Common myeloid progenitor, CD34-positive (primary cell): ENCODE data around the gene TMEM109.

Experiments used
- CTCF ChIA-PET: fragments of 350-600 bp; sonication (Branson Sonifier 250); formaldehyde crosslinking; loops from one replicate; lab custom pipeline; 2021; ENCODE audit warnings: antibody characterized with exemption; lab: Charles Lee
- POLR2A ChIA-PET: fragments of 350-600 bp; sonication (Branson Sonifier 250); formaldehyde crosslinking; loops from one replicate; lab custom pipeline; 2021; ENCODE audit warnings: antibody characterized with exemption; lab: Charles Lee
- DNase-seq, 3 donors: peaks; one replicate each; pipeline versions ENCODE4 v3.0.0 to v3.0.0-alpha.2; 2013
- H3K27ac ChIP-seq, 2 experiments: 1 replicate in 1 of 2; 2 replicates in 1 of 2; pipeline ENCODE4 v1.7.0; 2013; ENCODE audit warnings: inconsistent platforms in 2 of 2, low read length in 2 of 2, mild to moderate bottlenecking in 2 of 2, low read depth in 1 of 2, moderate library complexity in 1 of 2; ENCODE audit not compliant: severe bottlenecking in 2 of 2, insufficient read depth in 1 of 2, poor library complexity in 1 of 2
- H3K27me3 ChIP-seq, 5 experiments: replicated peaks in 2 of 5; 1 replicate in 3 of 5; 2 replicates in 2 of 5; pipeline versions ENCODE4 v1.6.1 to v1.7.0; 2013; ENCODE audit warnings: low read length in 4 of 5, mild to moderate bottlenecking in 2 of 5, moderate library complexity in 2 of 5, inconsistent platforms in 1 of 5; ENCODE audit not compliant: insufficient read depth in 5 of 5, control insufficient read depth in 4 of 5
- H3K36me3 ChIP-seq, 4 experiments: 1 replicate in 2 of 4; 2 replicates in 2 of 4; pipeline versions ENCODE4 v1.6.1 to v1.7.0; 2013; ENCODE audit warnings: low read length in 3 of 4, control low read depth in 1 of 4, mild to moderate bottlenecking in 1 of 4; ENCODE audit not compliant: control insufficient read depth in 4 of 4, insufficient read depth in 4 of 4
- H3K4me1 ChIP-seq, 4 experiments: 1 replicate in 3 of 4; 2 replicates in 1 of 4; pipeline versions ENCODE4 v1.6.1 to v1.7.1; 2013; ENCODE audit warnings: low read length in 3 of 4, mild to moderate bottlenecking in 3 of 4, control low read depth in 1 of 4, inconsistent platforms in 1 of 4, moderate library complexity in 1 of 4; ENCODE audit not compliant: control insufficient read depth in 4 of 4, insufficient read depth in 4 of 4; ENCODE audit errors: control extremely low read depth in 1 of 4
- H3K4me3 ChIP-seq, 7 experiments: 1 replicate in 4 of 7; 2 replicates in 3 of 7; pipeline versions ENCODE4 v1.5.1 to v1.7.0; 2013; ENCODE audit warnings: mild to moderate bottlenecking in 7 of 7, low read length in 6 of 7, moderate library complexity in 6 of 7, inconsistent platforms in 2 of 7, low read depth in 2 of 7, control low read depth in 1 of 7; ENCODE audit not compliant: insufficient read depth in 4 of 7, control insufficient read depth in 1 of 7; ENCODE audit errors: extremely low read depth in 1 of 7
- H3K9me3 ChIP-seq, 5 experiments: 1 replicate in 4 of 5; 2 replicates in 1 of 5; pipeline versions ENCODE4 v1.6.1 to v1.7.1; 2013; ENCODE audit warnings: low read length in 4 of 5, mild to moderate bottlenecking in 2 of 5, inconsistent platforms in 1 of 5, low read depth in 1 of 5, moderate library complexity in 1 of 5; ENCODE audit not compliant: control insufficient read depth in 4 of 5, insufficient read depth in 2 of 5; ENCODE audit errors: control extremely low read depth in 1 of 5
- WGBS: methylation state at CpG from one replicate; pipeline ENCODE4 v1.1.5; 2013; ENCODE audit not compliant: insufficient coverage; 5-methylcytosine and 5-hydroxymethylcytosine counted together

TMEM109 gene

DNA sequence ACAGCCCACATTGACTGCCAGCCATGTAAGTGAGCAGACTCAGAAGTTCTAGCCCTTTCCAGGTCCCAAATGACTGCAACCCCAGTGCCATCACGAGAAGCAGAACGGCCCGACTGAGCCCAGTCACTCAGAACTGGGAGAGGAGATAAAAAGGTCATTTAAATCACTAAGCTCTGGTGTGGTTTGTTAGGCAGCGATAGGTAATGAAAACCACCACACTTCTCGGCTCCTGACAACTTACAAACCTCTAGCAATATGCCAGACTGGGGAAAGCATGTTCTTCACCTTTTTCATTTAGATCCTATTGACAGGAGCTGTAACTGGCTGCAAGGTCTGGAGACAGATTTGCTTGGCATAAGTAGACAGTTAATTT is 31.3 kb downstream of the TMEM109 start:
- H3K27me3 ChIP-seq = peaks cover 0 to 33% (median 15%) of the 10 kb centered on the region in 5 experiments
- peak in 1 of 3 donors; percentile 17 for DNase-seq
- ChIA-PET CTCF (interaction anchor here (1.0 to 1.5 kb wide), 4 partner anchors 9 to 27 kb away, joined by 3 to 4 read pairs (median 3); no protein-coding TSS in a partner anchor), POLR2A (no interaction called here)
- H3K4me3 ChIP-seq = no peak overlapping the region
- peaks cover 0 to 2% (median 0%) of the 10 kb centered on the region in 5 experiments for H3K9me3 ChIP-seq
- no peaks in the 10 kb centered on the region for H3K36me3 ChIP-seq
- WGBS = 90% methylated on average over 2 of the region's 5 CpGs
- H3K27ac ChIP-seq = no peak overlapping the region
- H3K4me1 ChIP-seq = peaks cover 0 to 3% (median 0%) of the 10 kb centered on the region in 4 experiments

GRCh38 chr11:60946601-60947264 is 32.8 kb downstream of the TMEM109 start:
- WGBS = 97% methylated on average over 5 of the region's 15 CpGs
- Histone ChIP-seq H3K36me3 (no peaks in the 10 kb centered on the region), H3K9me3 (no peaks in the 10 kb centered on the region), H3K27me3 (peaks cover 0 to 47% (median 20%) of the 10 kb centered on the region in 5 experiments), H3K4me1 (peaks cover 0 to 12% (median 11%) of the 10 kb centered on the region in 4 experiments), H3K4me3 (no peak overlapping the region), H3K27ac (no peak overlapping the region)
- ChIA-PET POLR2A (interaction anchor here (0.6 kb wide), 1 partner anchor 24 kb away, joined by 3 read pairs; no protein-coding TSS in a partner anchor), CTCF (no interaction called here)
- DNase-seq = no peak

- no peak overlapping the region for H3K27ac ChIP-seq
- H3K27me3 ChIP-seq = peaks cover 0 to 52% (median 20%) of the 10 kb centered on the region in 5 experiments
- DNase-seq = no peak
- no peak overlapping the region for H3K4me3 ChIP-seq
- 57% methylated on average over 1 of the region's 2 CpGs for WGBS
- ChIA-PET CTCF (interaction anchor here (1.3 kb wide), 1 partner anchor 14 kb away, joined by 3 read pairs; no protein-coding TSS in a partner anchor), POLR2A (no interaction called here)
- peaks cover 2 to 21% (median 20%) of the 10 kb centered on the region in 4 experiments for H3K4me1 ChIP-seq
- no peaks in the 10 kb centered on the region for H3K36me3 ChIP-seq
- no peaks in the 10 kb centered on the region for H3K9me3 ChIP-seq
These were observed 33.7 kb downstream of the TMEM109 start for GRCh38 chr11:60947700-60948099.

- H3K27ac ChIP-seq = no peak overlapping the region
- ChIA-PET CTCF (interaction anchor here (1.3 kb wide), 1 partner anchor 13 kb away, joined by 3 read pairs; no protein-coding TSS in a partner anchor), POLR2A (interaction anchor here (0.6 kb wide), 1 partner anchor 23 kb away, joined by 3 read pairs; no protein-coding TSS in a partner anchor)
- no peaks in the 10 kb centered on the region for H3K9me3 ChIP-seq
- H3K4me3 ChIP-seq = no peak overlapping the region
- DNase-seq = peak in 1 of 3 donors; percentile 10
- peaks cover 6 to 23% (median 20%) of the 10 kb centered on the region in 4 experiments for H3K4me1 ChIP-seq
- 76% methylated on average over 3 of the region's 5 CpGs for WGBS
- peaks cover 0 to 57% (median 20%) of the 10 kb centered on the region in 5 experiments for H3K27me3 ChIP-seq
- no peaks in the 10 kb centered on the region for H3K36me3 ChIP-seq
These were observed 34.3 kb downstream of the TMEM109 start for GRCh38 chr11:60948250-60948649.

GRCh38 chr11:60950024-60950423 is 36.1 kb downstream of the TMEM109 start:
- peaks cover 6 to 22% (median 20%) of the 10 kb centered on the region in 4 experiments for H3K4me1 ChIP-seq

DNA sequence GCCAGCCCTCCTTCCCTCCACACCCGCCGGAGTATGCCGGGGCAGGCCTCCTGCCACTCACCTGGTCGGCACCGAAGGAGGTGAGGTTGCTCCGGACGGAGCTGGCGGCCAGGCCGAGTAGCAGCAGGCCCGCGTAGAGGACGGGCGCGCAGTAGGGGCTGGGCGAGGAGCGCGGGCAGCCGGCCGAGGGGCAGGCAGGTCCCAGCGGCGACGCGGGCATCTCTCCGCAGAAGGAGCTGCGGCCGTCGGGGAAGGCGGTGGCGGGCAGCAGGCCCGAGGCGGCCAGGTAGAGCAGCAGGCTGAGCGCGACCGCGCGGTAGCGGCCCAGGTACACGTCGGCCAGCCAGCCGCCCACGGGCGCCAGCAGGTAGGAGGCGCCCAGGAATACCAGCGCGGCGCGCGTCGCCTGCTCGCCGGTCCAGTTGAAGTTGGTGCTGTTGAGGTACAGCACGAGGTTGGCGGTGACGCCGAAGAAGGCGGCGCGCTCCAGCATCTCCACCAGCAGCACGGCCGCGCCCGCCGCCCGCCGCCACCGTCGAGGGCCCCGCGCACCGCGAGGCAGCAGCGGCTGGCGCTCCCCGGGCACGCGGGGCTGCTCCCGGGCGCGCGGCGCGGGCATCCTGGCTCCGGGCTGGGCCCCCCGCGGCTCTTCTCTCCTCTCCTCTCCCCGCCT is 37.1 kb downstream of the TMEM109 start:
- Histone ChIP-seq H3K36me3 (no peaks in the 10 kb centered on the region), H3K27ac (no peak overlapping the region), H3K27me3 (peaks cover 0 to 74% (median 27%) of the 10 kb centered on the region in 5 experiments), H3K4me3 (peak overlapping the region in 4 of 7 experiments; percentile 60 to 82 (median 74)), H3K4me1 (peaks cover 6 to 25% (median 19%) of the 10 kb centered on the region in 4 experiments), H3K9me3 (no peaks in the 10 kb centered on the region)
- CTCF ChIA-PET = interaction anchor here (1.0 to 2.3 kb wide), 2 partner anchors 11 to 33 kb away, joined by 3 to 6 read pairs; no protein-coding TSS in a partner anchor
- POLR2A ChIA-PET = interaction anchor here (0.6 kb wide), 1 partner anchor 195 kb away, joined by 6 read pairs; no protein-coding TSS in a partner anchor
- peak in 2 of 3 donors; percentile 30 to 55 for DNase-seq
- 8% methylated on average over 69 of the region's 86 CpGs for WGBS

More at GRCh38 chr11:60950024-60950423, 36.1 kb downstream of the TMEM109 start:
- ChIA-PET POLR2A (no interaction called here), CTCF (interaction anchor here (0.6 to 2.3 kb wide), 3 partner anchors 10 to 36 kb away, joined by 3 to 6 read pairs (median 4); partner anchors contain the start of gene TMEM109)
- Histone ChIP-seq H3K27me3 (peaks cover 0 to 67% (median 24%) of the 10 kb centered on the region in 5 experiments), H3K4me3 (peak overlapping the region in 1 of 7 experiments; percentile 25), H3K27ac (no peak overlapping the region), H3K36me3 (no peaks in the 10 kb centered on the region), H3K9me3 (no peaks in the 10 kb centered on the region)
- DNase-seq = no peak
- 81% methylated on average over 3 of the region's 6 CpGs for WGBS
